Measurements from ENCODE around the gene HPSE2. TPM values are rescaled to one million over a fixed set of nuclear protein-coding genes. Genes with fewer than 3 reads are reported as not detected.

The HPSE2 gene
- total RNA-seq, 1 experiment from 2014 or later = not detected

DNA sequence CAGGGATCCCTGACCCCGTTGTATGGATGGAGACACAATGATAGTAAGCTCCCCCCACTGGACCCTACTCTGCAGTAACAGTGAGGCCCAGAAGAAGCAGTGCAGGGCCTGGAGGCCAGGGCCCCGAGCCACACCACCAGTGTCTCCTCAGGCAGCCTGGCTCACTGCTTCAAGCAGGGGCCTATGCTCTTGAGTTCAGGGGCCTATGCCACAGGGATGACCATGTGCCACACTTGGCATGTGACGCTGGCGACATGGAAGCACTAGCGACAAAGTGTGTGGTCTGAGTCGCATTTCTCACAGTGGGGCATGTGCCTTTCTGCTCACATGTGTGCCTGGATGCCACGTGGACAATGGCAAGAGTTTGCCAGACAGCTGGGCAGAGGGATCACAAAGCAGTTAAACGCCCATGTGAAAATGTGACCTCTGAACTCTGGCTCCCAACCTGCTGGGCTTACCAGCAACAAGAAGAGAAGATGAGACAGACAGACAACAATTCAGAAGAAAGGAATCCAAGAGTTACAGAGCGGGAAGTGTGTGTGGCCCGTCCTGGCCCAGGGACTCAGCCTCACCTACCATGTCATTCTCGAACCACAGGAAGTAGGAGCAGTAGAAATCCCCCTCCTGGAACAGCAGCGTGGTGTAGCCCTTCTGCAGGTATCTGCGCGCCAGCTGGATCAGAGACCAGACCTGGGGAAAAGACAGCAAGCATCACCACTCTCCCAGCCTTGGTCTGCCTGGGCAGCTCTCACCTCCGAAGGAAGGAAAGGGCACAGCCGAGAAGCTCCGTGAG lies 816.0 kb downstream of the HPSE2 start:
- CTCF ChIA-PET = no interaction called here
- Histone ChIP-seq H3K27me3 (ENCODE audit: insufficient read depth, low read depth) (no peaks in the 10 kb centered on the region), H3K4me2 (no peak overlapping the region), H3K27ac (no peak overlapping the region), H3K36me3 (ENCODE audit: low read depth) (no peaks in the 10 kb centered on the region), H3K9me2 (ENCODE audit: insufficient read depth) (no peaks in the 10 kb centered on the region), H4K20me1 (ENCODE audit: insufficient read depth) (no peaks in the 10 kb centered on the region), H2AFZ (no peak overlapping the region), H3K79me2 (ENCODE audit: low read depth) (peaks cover 2% of the 10 kb centered on the region; the same call in 1 of the 2 replicates), H3F3A (ENCODE audit: insufficient read depth, low read depth) (no peaks in the 10 kb centered on the region), H3K4me3 (no peak overlapping the region), H3K4me1 (replicated peaks; ENCODE audit: insufficient read depth) (peaks cover 9% of the 10 kb centered on the region), H3K9me3 (ENCODE audit: insufficient read depth, low read depth) (no peaks in the 10 kb centered on the region)
- no peak for TF ChIP-seq EZH2 (IDR thresholded peaks at IDR 0.05; ENCODE audit: low read depth)
- TF ChIP-seq CTCF (conservative IDR thresholded peaks at IDR 0.05) = no peak
- BruUV-seq (replicated peaks) = no TSS peak
- POLR2A ChIA-PET (ENCODE audit: unreplicated experiment) = no interaction called here
- intact Hi-C loops (cut with micrococcal nuclease; ENCODE audit: unreplicated experiment) = loop anchor here (5.0 kb wide), 1 partner anchor 107 kb away; no protein-coding TSS in a partner anchor
- DNase-seq = no peak

GRCh38 chr10:98418665-98419468 lies 816.8 kb downstream of the HPSE2 start:
- intact Hi-C loops (cut with micrococcal nuclease; ENCODE audit: unreplicated experiment) = loop anchor here (5.0 kb wide), 1 partner anchor 107 kb away; no protein-coding TSS in a partner anchor
- POLR2A ChIA-PET (ENCODE audit: unreplicated experiment) = no interaction called here
- CTCF ChIA-PET = no interaction called here

More at GRCh38 chr10:98418665-98419468, 816.8 kb downstream of the HPSE2 start:
- no peak overlapping the region for H2AFZ ChIP-seq
- no peaks in the 10 kb centered on the region for H3K9me2 ChIP-seq (ENCODE audit: insufficient read depth)
- TF ChIP-seq CTCF (conservative IDR thresholded peaks at IDR 0.05) (no peak), EZH2 (IDR thresholded peaks at IDR 0.05; ENCODE audit: low read depth) (no peak)
- DNase-seq = no peak
- no peaks in the 10 kb centered on the region for H3K9me3 ChIP-seq (ENCODE audit: insufficient read depth, low read depth)
- peaks cover 10% of the 10 kb centered on the region for H3K79me2 ChIP-seq (ENCODE audit: low read depth)
- H3K4me2 ChIP-seq = no peak overlapping the region
- no peaks in the 10 kb centered on the region for H3K36me3 ChIP-seq (ENCODE audit: low read depth)
- no peaks in the 10 kb centered on the region for H4K20me1 ChIP-seq (ENCODE audit: insufficient read depth)
- BruUV-seq (replicated peaks) = no TSS peak
- no peaks in the 10 kb centered on the region for H3K27me3 ChIP-seq (ENCODE audit: insufficient read depth, low read depth)
- H3K4me3 ChIP-seq = no peak overlapping the region
- H3K4me1 ChIP-seq (replicated peaks; ENCODE audit: insufficient read depth) = peaks cover 9% of the 10 kb centered on the region
- no peak overlapping the region for H3K27ac ChIP-seq
- no peaks in the 10 kb centered on the region for H3F3A ChIP-seq (ENCODE audit: insufficient read depth, low read depth)

Data from PC-9 (cell line).